GM21526 (cell line): ENCODE measurements around the gene ARHGAP44.

ENCODE experiments used
- ATAC-seq: cut with Tn5 transposase; IDR thresholded peaks from one replicate; pipeline ENCODE4 v1.9.1; 2021; ENCODE audit warnings: moderate library complexity; ENCODE audit not compliant: unreplicated experiment, low FRiP score

ARHGAP44 gene

GRCh38 chr17:12887088-12887487, 97.8 kb downstream of the ARHGAP44 start:
- ATAC-seq = no peak

DNA sequence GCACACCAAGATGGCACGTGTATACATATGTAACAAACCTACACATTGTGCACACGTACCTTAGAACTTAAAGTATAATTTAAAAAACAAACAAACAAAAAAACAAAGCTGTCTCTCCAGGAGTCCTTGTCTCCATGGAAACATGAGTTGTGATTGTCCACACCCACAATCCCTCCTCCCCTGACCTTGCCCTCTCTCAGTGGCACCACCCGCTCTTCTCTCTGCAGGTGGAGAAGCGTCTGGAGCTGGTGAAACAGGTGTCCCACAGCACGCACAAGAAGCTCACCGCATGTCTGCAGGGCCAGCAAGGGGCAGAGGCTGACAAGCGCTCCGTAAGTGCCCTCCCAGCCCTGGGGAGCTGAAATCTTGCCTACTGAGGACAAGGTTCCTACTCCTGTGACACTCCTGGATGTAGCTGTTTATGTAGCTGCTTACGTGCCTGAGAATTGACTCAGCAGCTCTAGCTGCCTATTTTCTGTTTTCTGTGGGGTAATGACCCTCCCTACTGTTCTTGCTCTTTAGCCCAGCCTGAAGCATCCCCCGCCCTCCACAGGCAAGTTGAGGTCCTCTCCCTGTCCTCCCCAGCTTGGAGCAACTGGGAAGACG, 107.0 kb downstream of the ARHGAP44 start:
- no peak for ATAC-seq

DNA sequence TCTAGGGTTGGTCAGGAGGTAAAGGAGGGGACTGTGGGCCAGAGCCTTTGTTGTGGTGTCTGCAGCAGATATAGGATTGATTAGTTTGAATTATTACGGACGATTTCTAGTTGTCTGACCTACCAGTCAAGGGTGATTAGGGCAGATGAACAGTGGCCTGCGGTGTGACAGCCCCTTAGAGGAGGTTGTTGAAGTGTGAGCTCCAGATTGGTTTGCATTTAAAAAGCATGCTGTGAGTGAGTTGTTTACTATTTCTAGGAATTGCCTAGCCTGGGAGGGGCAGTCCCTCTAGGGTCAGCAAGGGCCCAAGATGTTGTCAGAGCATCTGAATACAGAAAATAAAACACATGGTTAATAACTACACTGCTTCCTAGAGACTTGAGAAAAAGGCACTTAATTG, 108.8 kb downstream of the ARHGAP44 start:
- no peak for ATAC-seq

DNA sequence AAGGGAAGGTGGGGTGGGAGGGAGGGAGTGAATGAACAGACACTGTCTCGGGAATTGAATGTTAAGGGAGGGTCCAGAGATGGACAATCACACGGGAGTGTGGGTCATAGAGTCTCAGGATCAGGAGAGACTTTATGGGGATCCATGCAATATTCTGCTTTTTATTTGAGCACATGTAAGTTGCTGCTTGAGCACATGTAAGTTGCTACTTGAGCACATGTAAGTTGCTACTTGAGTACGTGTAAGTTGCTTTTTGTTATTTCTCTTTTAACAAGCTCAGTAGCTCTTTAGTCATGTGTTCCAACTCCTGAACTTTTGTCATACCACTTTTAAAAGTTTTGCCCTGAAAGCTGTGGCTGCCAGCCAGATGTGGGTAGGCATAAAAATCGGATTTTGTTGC, 110.3 kb downstream of the ARHGAP44 start:
- ATAC-seq = no peak

- ATAC-seq = no peak
Measured at GRCh38 chr17:12900474-12900873, 111.2 kb downstream of the ARHGAP44 start.

DNA sequence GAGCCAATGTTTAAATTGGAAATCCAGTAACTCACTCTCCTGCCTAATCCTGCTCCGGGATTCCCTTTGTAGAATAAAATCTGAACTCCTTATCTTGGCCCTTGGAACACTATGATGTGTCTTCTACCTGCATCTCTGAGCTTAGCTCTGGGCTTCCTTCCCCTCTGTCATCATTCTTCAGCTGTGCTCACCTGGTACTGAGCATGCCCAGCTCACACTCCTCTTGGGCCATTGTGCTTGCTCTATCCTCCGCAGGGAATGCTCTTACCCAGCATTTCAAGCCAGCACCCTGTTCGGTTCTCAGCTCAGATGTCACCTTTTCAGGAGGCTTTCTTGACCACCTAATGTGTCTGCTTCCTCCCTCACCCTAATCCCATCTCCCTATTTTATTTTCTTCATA, 112.7 kb downstream of the ARHGAP44 start:
- ATAC-seq = no peak

GRCh38 chr17:12907477-12907876, 118.2 kb downstream of the ARHGAP44 start:
- ATAC-seq = no peak

- ATAC-seq = peak; percentile 62
Measured at GRCh38 chr17:12909046-12909445, 119.7 kb downstream of the ARHGAP44 start.

DNA sequence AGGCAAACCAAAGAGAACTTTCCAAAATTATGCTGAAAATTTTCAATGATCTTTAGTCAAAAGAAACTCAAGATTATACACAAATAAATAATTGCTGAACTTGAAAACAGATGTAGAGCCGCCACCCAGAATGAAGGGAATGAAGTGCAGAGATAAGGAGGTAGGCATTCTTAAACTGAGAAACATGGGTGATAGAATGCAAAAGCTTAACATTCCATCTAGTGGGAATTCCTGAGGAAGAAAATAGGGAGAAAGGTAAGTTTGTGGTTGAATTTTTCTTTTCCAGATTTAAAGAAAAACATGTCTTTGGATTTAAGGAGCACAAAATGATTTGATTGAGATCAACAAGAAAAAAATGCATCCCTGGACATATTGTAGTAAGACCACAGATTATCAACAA, 120.2 kb downstream of the ARHGAP44 start:
- ATAC-seq = no peak

DNA sequence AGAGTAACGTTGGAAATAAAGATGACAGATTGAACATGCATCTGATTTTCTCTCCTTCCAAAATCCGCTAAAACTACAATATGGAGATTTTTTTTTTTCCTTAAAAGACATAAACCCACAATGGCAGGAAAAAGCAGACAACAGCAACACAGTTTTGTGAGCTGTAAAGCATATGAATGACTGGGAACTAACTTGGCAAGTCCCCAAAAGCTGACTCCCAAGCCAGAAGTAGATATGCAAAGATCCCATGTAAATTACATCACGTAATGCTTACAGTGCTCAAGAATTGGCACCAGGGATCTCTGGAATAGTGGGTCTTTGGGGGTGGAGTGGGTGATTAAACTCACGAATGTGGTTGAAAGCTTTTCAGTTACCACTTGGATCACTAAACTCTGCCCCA, 121.9 kb downstream of the ARHGAP44 start:
- ATAC-seq = no peak

GRCh38 chr17:12917399-12917798, 128.1 kb downstream of the ARHGAP44 start:
- ATAC-seq = no peak

- no peak for ATAC-seq
Measured at GRCh38 chr17:12918142-12918541, 128.8 kb downstream of the ARHGAP44 start.

DNA sequence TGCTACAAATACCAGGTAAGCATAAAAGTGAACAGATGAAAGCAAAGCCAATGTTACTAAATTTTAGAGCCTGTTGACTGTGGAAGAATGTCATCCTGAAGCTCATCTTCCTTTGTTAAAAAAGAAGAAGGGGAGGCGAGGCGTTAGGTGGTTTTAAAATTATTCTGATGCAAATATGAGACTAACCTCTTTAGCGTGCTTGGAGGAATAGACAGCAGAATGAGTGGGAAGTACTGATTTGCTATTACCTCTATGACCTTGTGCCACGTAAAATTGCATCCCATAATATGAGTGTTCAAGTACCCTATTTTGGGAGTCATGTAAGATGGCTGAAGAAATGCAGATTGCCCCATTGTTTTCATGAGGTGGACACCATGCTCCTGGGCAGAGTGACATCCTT, 132.8 kb downstream of the ARHGAP44 start:
- ATAC-seq = no peak

DNA sequence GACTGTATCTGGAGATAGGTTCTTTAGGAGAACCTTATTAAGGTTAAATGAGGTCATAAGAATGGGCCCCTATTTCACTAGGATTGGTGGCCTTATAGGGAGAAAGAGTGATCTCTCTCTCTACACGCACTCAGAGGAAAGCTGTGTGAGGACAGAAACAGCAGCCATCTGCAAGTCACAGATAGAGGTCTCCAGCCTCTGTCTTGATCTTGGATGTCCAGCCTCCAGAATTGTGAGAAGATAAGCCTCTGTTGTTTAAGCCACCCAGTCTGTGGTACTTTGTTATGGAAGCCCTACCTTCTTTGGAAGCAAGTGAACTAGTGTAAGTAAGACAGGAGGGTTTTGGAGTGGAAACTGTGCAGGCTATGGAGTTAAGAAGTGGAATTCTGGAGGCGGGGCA, 135.3 kb downstream of the ARHGAP44 start:
- no peak for ATAC-seq

DNA sequence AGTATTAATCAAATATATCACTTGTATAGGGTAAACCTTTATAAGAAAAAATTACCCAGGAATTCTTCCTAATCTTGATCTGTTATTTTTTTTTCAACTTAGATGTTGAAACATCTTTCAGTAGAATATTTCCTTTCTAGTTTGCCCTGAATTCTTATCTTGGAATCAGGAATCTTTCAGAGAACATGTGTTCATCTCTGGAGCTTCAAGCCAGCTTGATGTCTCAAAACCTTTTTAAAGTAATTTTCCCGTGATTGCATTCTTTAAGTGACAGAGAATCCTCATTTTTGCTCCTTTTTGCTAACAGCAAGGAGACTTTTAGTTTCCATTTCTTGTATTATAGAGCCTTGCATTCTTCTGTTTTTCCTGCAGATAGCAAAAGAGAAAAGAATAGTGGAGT, 137.7 kb downstream of the ARHGAP44 start:
- ATAC-seq = no peak

GRCh38 chr17:12927541-12928425, 138.5 kb downstream of the ARHGAP44 start:
- no peak for ATAC-seq

GRCh38 chr17:12928736-12929135, 139.4 kb downstream of the ARHGAP44 start:
- no peak for ATAC-seq

DNA sequence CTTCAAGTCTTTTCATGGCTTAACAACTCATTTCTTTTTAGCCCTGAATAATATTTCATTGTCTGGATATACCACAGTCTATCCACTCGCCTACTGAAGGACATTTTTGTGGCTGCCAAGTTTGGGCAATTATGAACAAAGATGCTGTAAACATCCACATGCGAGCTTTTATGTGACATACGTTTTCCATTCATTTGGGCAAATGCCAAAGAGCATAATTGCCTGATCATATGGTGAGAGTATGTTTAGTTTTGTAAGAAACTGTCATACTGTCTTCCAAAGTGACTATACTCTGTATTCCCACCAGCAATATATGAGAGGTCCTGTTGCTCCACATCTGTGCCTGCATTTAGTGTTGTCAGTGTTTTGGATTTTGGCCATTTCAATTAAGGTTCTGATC, 147.2 kb downstream of the ARHGAP44 start:
- ATAC-seq = no peak

DNA sequence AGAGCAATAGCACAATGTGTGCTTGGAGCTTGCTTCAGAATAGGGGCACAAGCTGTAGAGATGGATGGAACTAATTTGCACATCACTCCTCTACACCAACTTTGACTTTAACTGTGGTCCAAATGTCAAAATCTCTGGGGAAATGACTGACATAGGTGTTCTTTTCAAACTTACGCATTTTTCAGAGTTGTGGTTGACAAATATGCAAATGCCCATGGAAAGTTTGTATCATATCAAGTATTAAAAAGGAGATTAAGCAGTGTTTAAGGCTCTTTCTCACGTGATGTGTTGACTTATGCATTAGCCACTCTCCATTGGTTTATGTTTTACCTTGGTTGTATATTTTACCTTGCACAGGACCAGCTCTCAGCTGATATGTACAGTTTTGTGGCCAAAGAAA, 151.4 kb downstream of the ARHGAP44 start:
- no peak for ATAC-seq

DNA sequence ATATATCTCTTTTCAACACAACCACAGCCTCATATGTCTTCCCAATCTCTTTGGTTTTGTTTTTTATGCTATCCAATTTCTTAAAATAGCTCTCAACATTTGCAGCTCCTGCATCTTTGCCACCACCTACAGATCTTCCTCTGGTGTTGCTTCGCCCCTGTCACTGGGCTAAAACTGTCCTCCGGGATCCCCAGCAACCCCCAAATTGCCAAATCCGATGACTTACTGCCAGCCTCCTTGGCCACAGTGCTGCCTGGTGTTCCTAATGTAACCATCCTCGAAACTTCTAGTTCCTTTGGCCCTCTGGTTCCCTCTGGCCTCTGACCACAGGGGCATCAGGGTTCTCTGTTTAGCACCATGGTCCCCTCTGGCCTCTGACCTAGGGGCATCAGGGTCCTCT, 157.7 kb downstream of the ARHGAP44 start:
- no peak for ATAC-seq

DNA sequence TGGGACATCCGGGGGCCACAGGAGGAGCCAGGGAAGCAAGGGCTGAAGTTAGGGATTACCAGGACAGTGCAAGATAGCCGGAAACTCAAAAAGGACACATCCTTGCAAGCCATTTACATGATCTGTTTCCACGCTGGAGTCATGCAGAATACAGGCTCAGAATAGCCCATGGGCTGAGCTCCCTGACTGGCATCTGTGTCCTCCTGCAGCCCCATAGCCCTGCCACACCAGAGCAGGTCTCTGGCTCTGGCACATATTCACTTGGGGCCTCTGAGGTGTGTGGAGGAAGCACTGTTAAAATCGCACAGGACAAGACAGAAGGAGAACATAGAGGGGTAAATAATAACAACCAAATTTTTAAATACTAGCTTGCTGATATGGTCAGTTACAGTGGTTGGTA, 162.7 kb downstream of the ARHGAP44 start:
- ATAC-seq = no peak

GRCh38 chr17:12953156-12953555, 163.9 kb downstream of the ARHGAP44 start:
- no peak for ATAC-seq
